ENCODE measurements around the gene MITF.
A peak's percentile ranks its signal among the peaks of the same experiment; 100 is the strongest.

DNA sequence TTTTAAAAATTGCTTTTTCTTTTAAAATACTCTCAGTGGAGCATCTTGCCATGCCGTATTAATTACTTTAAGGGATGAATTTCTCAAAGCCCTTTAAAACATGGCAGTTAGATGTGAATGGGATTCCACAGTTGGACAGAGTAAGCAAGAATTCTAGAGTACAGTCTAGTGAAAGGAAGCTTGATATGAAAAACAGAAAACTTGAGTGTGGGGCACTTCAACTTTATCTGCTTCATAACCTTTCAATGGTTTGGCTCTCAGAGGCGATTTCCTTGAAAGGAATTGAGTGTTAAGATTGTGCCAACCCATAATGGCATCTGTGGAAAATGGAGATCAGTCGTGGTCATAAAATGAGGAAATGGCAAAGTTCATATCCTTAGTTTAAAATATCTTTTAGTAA lies 132.6 kb downstream of the MITF start:
- TF ChIP-seq POLR2AphosphoS5 (IDR thresholded peaks at IDR 0.05; ENCODE audit: low read depth) (no peak), SPI1 (IDR thresholded peaks at IDR 0.05; ENCODE audit: borderline replicate concordance, low read depth) (peak; percentile 66), GABPA (IDR thresholded peaks at IDR 0.05; ENCODE audit: low read depth) (no peak)
- TF ChIP-seq, protein P1, sequence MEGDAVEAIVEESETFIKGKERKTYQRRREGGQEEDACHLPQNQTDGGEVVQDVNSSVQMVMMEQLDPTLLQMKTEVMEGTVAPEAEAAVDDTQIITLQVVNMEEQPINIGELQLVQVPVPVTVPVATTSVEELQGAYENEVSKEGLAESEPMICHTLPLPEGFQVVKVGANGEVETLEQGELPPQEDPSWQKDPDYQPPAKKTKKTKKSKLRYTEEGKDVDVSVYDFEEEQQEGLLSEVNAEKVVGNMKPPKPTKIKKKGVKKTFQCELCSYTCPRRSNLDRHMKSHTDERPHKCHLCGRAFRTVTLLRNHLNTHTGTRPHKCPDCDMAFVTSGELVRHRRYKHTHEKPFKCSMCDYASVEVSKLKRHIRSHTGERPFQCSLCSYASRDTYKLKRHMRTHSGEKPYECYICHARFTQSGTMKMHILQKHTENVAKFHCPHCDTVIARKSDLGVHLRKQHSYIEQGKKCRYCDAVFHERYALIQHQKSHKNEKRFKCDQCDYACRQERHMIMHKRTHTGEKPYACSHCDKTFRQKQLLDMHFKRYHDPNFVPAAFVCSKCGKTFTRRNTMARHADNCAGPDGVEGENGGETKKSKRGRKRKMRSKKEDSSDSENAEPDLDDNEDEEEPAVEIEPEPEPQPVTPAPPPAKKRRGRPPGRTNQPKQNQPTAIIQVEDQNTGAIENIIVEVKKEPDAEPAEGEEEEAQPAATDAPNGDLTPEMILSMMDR (IDR thresholded peaks at IDR 0.05; ENCODE audit: insufficient read depth, low read length) = no peak
- TF ChIP-seq, protein P2, sequence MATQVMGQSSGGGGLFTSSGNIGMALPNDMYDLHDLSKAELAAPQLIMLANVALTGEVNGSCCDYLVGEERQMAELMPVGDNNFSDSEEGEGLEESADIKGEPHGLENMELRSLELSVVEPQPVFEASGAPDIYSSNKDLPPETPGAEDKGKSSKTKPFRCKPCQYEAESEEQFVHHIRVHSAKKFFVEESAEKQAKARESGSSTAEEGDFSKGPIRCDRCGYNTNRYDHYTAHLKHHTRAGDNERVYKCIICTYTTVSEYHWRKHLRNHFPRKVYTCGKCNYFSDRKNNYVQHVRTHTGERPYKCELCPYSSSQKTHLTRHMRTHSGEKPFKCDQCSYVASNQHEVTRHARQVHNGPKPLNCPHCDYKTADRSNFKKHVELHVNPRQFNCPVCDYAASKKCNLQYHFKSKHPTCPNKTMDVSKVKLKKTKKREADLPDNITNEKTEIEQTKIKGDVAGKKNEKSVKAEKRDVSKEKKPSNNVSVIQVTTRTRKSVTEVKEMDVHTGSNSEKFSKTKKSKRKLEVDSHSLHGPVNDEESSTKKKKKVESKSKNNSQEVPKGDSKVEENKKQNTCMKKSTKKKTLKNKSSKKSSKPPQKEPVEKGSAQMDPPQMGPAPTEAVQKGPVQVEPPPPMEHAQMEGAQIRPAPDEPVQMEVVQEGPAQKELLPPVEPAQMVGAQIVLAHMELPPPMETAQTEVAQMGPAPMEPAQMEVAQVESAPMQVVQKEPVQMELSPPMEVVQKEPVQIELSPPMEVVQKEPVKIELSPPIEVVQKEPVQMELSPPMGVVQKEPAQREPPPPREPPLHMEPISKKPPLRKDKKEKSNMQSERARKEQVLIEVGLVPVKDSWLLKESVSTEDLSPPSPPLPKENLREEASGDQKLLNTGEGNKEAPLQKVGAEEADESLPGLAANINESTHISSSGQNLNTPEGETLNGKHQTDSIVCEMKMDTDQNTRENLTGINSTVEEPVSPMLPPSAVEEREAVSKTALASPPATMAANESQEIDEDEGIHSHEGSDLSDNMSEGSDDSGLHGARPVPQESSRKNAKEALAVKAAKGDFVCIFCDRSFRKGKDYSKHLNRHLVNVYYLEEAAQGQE (IDR thresholded peaks at IDR 0.05; ENCODE audit: insufficient replicate concordance, low read depth) = no peak
